ENCODE measurements around the gene DCTN5.

DNA sequence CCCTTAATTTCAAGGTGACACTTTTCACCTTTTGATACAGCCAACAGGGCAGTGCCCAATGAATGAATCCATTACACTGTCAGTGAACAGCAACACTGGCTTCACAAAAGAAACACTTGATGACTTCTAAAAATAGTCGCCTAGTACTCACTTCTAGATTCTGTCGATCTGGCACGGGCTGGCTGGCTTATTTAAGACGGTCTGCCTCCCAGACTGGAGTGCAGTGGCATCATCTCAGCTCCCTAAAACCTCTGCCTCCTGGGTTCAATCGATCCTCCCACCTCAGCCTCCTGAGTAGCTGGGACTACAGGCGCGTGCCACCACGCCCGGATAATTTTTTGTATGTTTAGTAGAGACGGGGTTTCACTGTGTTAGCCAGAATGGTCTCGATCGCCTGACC, 47.1 kb upstream of the DCTN5 start:
- TF ChIP-seq, protein P1, sequence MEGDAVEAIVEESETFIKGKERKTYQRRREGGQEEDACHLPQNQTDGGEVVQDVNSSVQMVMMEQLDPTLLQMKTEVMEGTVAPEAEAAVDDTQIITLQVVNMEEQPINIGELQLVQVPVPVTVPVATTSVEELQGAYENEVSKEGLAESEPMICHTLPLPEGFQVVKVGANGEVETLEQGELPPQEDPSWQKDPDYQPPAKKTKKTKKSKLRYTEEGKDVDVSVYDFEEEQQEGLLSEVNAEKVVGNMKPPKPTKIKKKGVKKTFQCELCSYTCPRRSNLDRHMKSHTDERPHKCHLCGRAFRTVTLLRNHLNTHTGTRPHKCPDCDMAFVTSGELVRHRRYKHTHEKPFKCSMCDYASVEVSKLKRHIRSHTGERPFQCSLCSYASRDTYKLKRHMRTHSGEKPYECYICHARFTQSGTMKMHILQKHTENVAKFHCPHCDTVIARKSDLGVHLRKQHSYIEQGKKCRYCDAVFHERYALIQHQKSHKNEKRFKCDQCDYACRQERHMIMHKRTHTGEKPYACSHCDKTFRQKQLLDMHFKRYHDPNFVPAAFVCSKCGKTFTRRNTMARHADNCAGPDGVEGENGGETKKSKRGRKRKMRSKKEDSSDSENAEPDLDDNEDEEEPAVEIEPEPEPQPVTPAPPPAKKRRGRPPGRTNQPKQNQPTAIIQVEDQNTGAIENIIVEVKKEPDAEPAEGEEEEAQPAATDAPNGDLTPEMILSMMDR (IDR thresholded peaks at IDR 0.05) = no peak
- no peak for TF ChIP-seq POLR2A (IDR thresholded peaks at IDR 0.05)
